Liver (tissue), 9 donors: ENCODE data around the gene FIBP. TPM values are rescaled to one million over a fixed set of nuclear protein-coding genes. Genes with fewer than 3 reads are reported as not detected.

Source experiments
- DNase-seq: peaks from one replicate; pipeline ENCODE4 v3.0.0-alpha.2; 2017; ENCODE audit warnings: low spot score
- H3K27ac ChIP-seq, 2 donors: one replicate each; pipeline ENCODE4 v1.7.0; 2013; ENCODE audit warnings: inconsistent platforms in 2 of 2, low read length in 2 of 2, control low read depth in 1 of 2, low read depth in 1 of 2, mild to moderate bottlenecking in 1 of 2
- H3K27me3 ChIP-seq, 4 donors: one replicate each; pipeline versions ENCODE4 v1.6.1 to v1.7.0; 2013; ENCODE audit warnings: low read length in 3 of 4, inconsistent platforms in 1 of 4, mild to moderate bottlenecking in 1 of 4, moderate library complexity in 1 of 4; ENCODE audit not compliant: control insufficient read depth in 4 of 4, insufficient read depth in 4 of 4
- H3K36me3 ChIP-seq, 4 donors: one replicate each; pipeline versions ENCODE4 v1.6.1 to v1.7.0; 2013; ENCODE audit warnings: low read length in 3 of 4, mild to moderate bottlenecking in 3 of 4, low read depth in 1 of 4, moderate library complexity in 1 of 4; ENCODE audit not compliant: control insufficient read depth in 4 of 4, insufficient read depth in 3 of 4
- H3K4me1 ChIP-seq, 4 donors: one replicate each; pipeline versions ENCODE4 v1.6.1 to v1.7.0; 2013; ENCODE audit warnings: low read length in 3 of 4, mild to moderate bottlenecking in 3 of 4, moderate library complexity in 1 of 4; ENCODE audit not compliant: control insufficient read depth in 4 of 4, insufficient read depth in 4 of 4
- H3K4me3 ChIP-seq, 3 donors: one replicate each; pipeline versions ENCODE4 v1.6.1 to v1.7.0; 2013; ENCODE audit warnings: low read length in 3 of 3, control low read depth in 1 of 3, low read depth in 1 of 3, mild to moderate bottlenecking in 1 of 3
- H3K9ac ChIP-seq, 2 donors: one replicate each; pipeline ENCODE4 v1.7.0; 2013; ENCODE audit warnings: low read length in 2 of 2, mild to moderate bottlenecking in 2 of 2, moderate library complexity in 2 of 2, control low read depth in 1 of 2, low read depth in 1 of 2
- H3K9me3 ChIP-seq, 4 donors: one replicate each; pipeline versions ENCODE4 v1.6.1 to v1.7.0; 2013; ENCODE audit warnings: low read length in 3 of 4; ENCODE audit not compliant: control insufficient read depth in 4 of 4
- ATF3 ChIP-seq: IDR thresholded peaks from 2 replicates; pipeline ENCODE4 v1.6.1; 2016; ENCODE audit warnings: antibody characterized with exemption
- CTCF ChIP-seq: fragments of 150-350 bp; IDR thresholded peaks from 2 replicates; pipeline ENCODE4 v1.5.1; 2017; ENCODE audit warnings: improper control_type of control experiment, low read depth, low read length; ENCODE audit not compliant: missing input control
- EGR1 ChIP-seq, 2 donors: IDR thresholded peaks; 2 replicates each; pipeline ENCODE4 v1.6.1; 2016 to 2018; ENCODE audit warnings: antibody characterized with exemption in 2 of 2, low read depth in 2 of 2
- FOXA1 ChIP-seq: IDR thresholded peaks from 2 replicates; pipeline ENCODE4 v1.6.1; 2016; ENCODE audit warnings: antibody characterized with exemption
- FOXA2 ChIP-seq: IDR thresholded peaks from 2 replicates; pipeline ENCODE4 v1.6.1; 2016; ENCODE audit warnings: antibody characterized with exemption
- GABPA ChIP-seq, 2 donors: IDR thresholded peaks in 1 of 2; conservative IDR thresholded peaks in 1 of 2; 2 replicates each; pipeline ENCODE4 v1.6.1; 2016; ENCODE audit warnings: antibody characterized with exemption in 2 of 2, mild to moderate bottlenecking in 1 of 2, moderate library complexity in 1 of 2
- HNF4A ChIP-seq, 2 donors: conservative IDR thresholded peaks; 2 replicates each; pipeline ENCODE4 v1.6.1; 2016; ENCODE audit warnings: antibody characterized with exemption in 2 of 2, mild to moderate bottlenecking in 2 of 2
- HNF4G ChIP-seq: IDR thresholded peaks from 2 replicates; pipeline ENCODE4 v1.6.1; 2016; ENCODE audit warnings: antibody characterized with exemption
- NR2F2 ChIP-seq: IDR thresholded peaks from 2 replicates; pipeline ENCODE4 v1.6.1; 2016; ENCODE audit warnings: antibody characterized with exemption
- RAD21 ChIP-seq, 2 donors: IDR thresholded peaks; 2 replicates each; pipeline ENCODE4 v1.6.1; 2016; ENCODE audit warnings: antibody characterized with exemption in 2 of 2, mild to moderate bottlenecking in 2 of 2
- RXRA ChIP-seq, 2 donors: IDR thresholded peaks; 2 replicates each; pipeline ENCODE4 v1.6.1; 2017 to 2018; ENCODE audit warnings: antibody characterized with exemption in 2 of 2, mild to moderate bottlenecking in 1 of 2
- SP1 ChIP-seq: IDR thresholded peaks from 2 replicates; pipeline ENCODE4 v1.6.1; 2018; ENCODE audit warnings: antibody characterized with exemption, mild to moderate bottlenecking
- TAF1 ChIP-seq: conservative IDR thresholded peaks from 2 replicates; pipeline ENCODE4 v1.6.1; 2016; ENCODE audit warnings: antibody characterized with exemption, mild to moderate bottlenecking
- YY1 ChIP-seq: IDR thresholded peaks from 2 replicates; pipeline ENCODE4 v1.6.1; 2016; ENCODE audit warnings: antibody characterized with exemption, mild to moderate bottlenecking
- WGBS: extraction: QIAGEN DNeasy Blood & Tissue Kit; methylation state at CpG from one replicate; pipeline ENCODE4 v1.1.7; 2013; 5-methylcytosine and 5-hydroxymethylcytosine counted together
- polyA plus RNA-seq, 2 donors: library from polyadenylated mRNA; stranded (reverse) in 1 of 2; unstranded in 1 of 2; fragments of 200-250 nt in 1 of 2; fragments of >200 nt in 1 of 2; fragmentation: Nextera tagmentation in 1 of 2; extraction: Ambion mirVana in 1 of 2; gene quantifications; one replicate each; pipeline versions ENCODE4 v1.2.1 to v1.2.3, GENCODE V29; 2013 to 2015
- total RNA-seq, 2 donors: library from RNA; depleted of rRNA; stranded (reverse); fragments of >200 nt; gene quantifications; one replicate each; pipeline ENCODE4 v1.2.3, GENCODE V29; 2014
- donor health status: healthy.
- donor health status: healthy.
- donor health status: healthy.
- donor health status: healthy.
- donor health status: healthy.

The FIBP gene
- total and polyA plus RNA-seq, 4 donors: 23.7 to 45.4 (median 29.1) TPM

GRCh38 chr11:65927904-65928397 is 39.7 kb upstream of the FIBP start (continued):
- TF ChIP-seq CTCF (no peak), GABPA (IDR thresholded peaks at IDR 0.05 in 1 of 2, conservative IDR thresholded peaks at IDR 0.05 in 1 of 2) (no peak)

- Histone ChIP-seq H3K4me1 (peaks cover 3 to 8% (median 4%) of the 10 kb centered on the region in 4 donors), H3K27me3 (no peaks in the 10 kb centered on the region), H3K9ac (no peak overlapping the region), H3K36me3 (peaks cover 0 to 9% (median 4%) of the 10 kb centered on the region in 4 donors), H3K9me3 (no peaks in the 10 kb centered on the region), H3K27ac (no peak overlapping the region), H3K4me3 (no peak overlapping the region)
- WGBS: 60% methylated on average over 2 of the region's 2 CpGs
- TF ChIP-seq GABPA (IDR thresholded peaks at IDR 0.05 in 1 of 2, conservative IDR thresholded peaks at IDR 0.05 in 1 of 2) (no peak), FOXA2 (no peak), ATF3 (no peak), RXRA (IDR thresholded peaks at IDR 0.05) (no peak), HNF4G (no peak), RAD21 (IDR thresholded peaks at IDR 0.05) (no peak), SP1 (no peak), HNF4A (conservative IDR thresholded peaks at IDR 0.05) (no peak), EGR1 (IDR thresholded peaks at IDR 0.05; ENCODE audit: low read depth in 2 of 2) (no peak), FOXA1 (no peak), NR2F2 (no peak), YY1 (no peak), TAF1 (no peak)
- no peak for DNase-seq
Measured at GRCh38 chr11:65925397-65925796, 37.1 kb upstream of the FIBP start.

- 83% methylated on average over 3 of the region's 3 CpGs for WGBS
- H3K27me3 ChIP-seq: no peaks in the 10 kb centered on the region
- no peak overlapping the region for H3K4me3 ChIP-seq
- no peak for TF ChIP-seq GABPA (IDR thresholded peaks at IDR 0.05 in 1 of 2, conservative IDR thresholded peaks at IDR 0.05 in 1 of 2)
- no peak for TF ChIP-seq HNF4A (conservative IDR thresholded peaks at IDR 0.05)
- TF ChIP-seq RAD21 (IDR thresholded peaks at IDR 0.05): no peak
- H3K9me3 ChIP-seq: no peaks in the 10 kb centered on the region
- no peak overlapping the region for H3K27ac ChIP-seq
- peaks cover 0 to 9% (median 4%) of the 10 kb centered on the region in 4 donors for H3K36me3 ChIP-seq
- H3K9ac ChIP-seq: no peak overlapping the region
- no peak for DNase-seq
- peaks cover 7 to 21% (median 16%) of the 10 kb centered on the region in 4 donors for H3K4me1 ChIP-seq
Measured at GRCh38 chr11:65922565-65922964, 34.3 kb upstream of the FIBP start.

GRCh38 chr11:65921876-65922275 is 33.6 kb upstream of the FIBP start:
- Histone ChIP-seq H3K9ac (no peak overlapping the region), H3K27me3 (no peaks in the 10 kb centered on the region), H3K36me3 (peaks cover 0 to 9% (median 4%) of the 10 kb centered on the region in 4 donors), H3K9me3 (no peaks in the 10 kb centered on the region), H3K27ac (no peak overlapping the region), H3K4me1 (peaks cover 7 to 28% (median 20%) of the 10 kb centered on the region in 4 donors), H3K4me3 (no peak overlapping the region)
- no peak for DNase-seq
- no peak for TF ChIP-seq HNF4A (conservative IDR thresholded peaks at IDR 0.05)
- no peak for TF ChIP-seq CTCF
- no peak for TF ChIP-seq HNF4G
- no peak for TF ChIP-seq FOXA1
- TF ChIP-seq EGR1 (IDR thresholded peaks at IDR 0.05; ENCODE audit: low read depth in 2 of 2): no peak
- no peak for TF ChIP-seq GABPA (IDR thresholded peaks at IDR 0.05 in 1 of 2, conservative IDR thresholded peaks at IDR 0.05 in 1 of 2)
- TF ChIP-seq ATF3: no peak
- 96% methylated on average over 10 of the region's 10 CpGs for WGBS
